Activated naive CD8-positive, alpha-beta T cell treated with anti-CD3 and anti-CD28 coated beads, Interleukin-2, amount 10 ng/mL, durations not matched to agents 7 days and 5 days (primary cell): ENCODE results near the gene WARS2. TPM values are rescaled to one million over a fixed set of nuclear protein-coding genes. Genes with fewer than 3 reads are reported as not detected.
"Not testable (repeated sequence)": the region's sequence is repeated elsewhere in the genome, so short reads cannot be mapped to it uniquely, and the experiment has no call there.

Source experiments
- ATAC-seq: fragments of 150-1000 bp; cut with Tn5 transposase; one replicate; pipeline ENCODE4 v1.10.0; 2021; ENCODE audit warnings: low read depth, moderate library complexity
- POLR2A ChIA-PET: fragments of 350-600 bp; sonication (Branson Sonifier 250); formaldehyde crosslinking; loops from one replicate; lab custom pipeline; 2021; ENCODE audit warnings: antibody characterized with exemption; lab: Charles Lee
- DNase-seq: peaks from one replicate; pipeline ENCODE4 v3.0.0; 2021
- H3K27ac Mint-ChIP-seq: one replicate; pipeline ENCODE4 v1.8.0; 2022; ENCODE audit warnings: mild to moderate bottlenecking, mixed read lengths
- H3K27me3 Mint-ChIP-seq: one replicate; pipeline ENCODE4 v1.8.0; 2022; ENCODE audit warnings: mild to moderate bottlenecking, moderate library complexity, mixed read lengths
- H3K36me3 Mint-ChIP-seq: one replicate; pipeline ENCODE4 v1.8.0; 2021; ENCODE audit warnings: mild to moderate bottlenecking, mixed read lengths
- H3K4me1 Mint-ChIP-seq: one replicate; pipeline ENCODE4 v1.8.0; 2021; ENCODE audit warnings: mixed read lengths
- H3K4me3 Mint-ChIP-seq: one replicate; pipeline ENCODE4 v1.8.0; 2022; ENCODE audit warnings: mild to moderate bottlenecking, moderate library complexity, mixed read lengths
- H3K9me3 Mint-ChIP-seq: one replicate; pipeline ENCODE4 v1.8.0; 2021; ENCODE audit warnings: mixed read lengths
- total RNA-seq, 2 experiments: library from RNA; stranded (reverse); gene quantifications; one replicate each; pipeline ENCODE4 v1.2.3, GENCODE V29; 2021

The WARS2 gene
- total RNA-seq, 2 experiments from 2014 or later: 8.5 to 10.3 TPM

GRCh38 chr1:119156761-119157160, 16.3 kb upstream of the WARS2 start:
- DNase-seq, H3K27ac Mint-ChIP-seq, POLR2A ChIA-PET, H3K4me3 Mint-ChIP-seq, H3K27me3 Mint-ChIP-seq, ATAC-seq, H3K4me1 Mint-ChIP-seq, H3K9me3 Mint-ChIP-seq: not testable (repeated sequence)
- H3K36me3 Mint-ChIP-seq: peaks cover 50% of the 10 kb centered on the region

DNA sequence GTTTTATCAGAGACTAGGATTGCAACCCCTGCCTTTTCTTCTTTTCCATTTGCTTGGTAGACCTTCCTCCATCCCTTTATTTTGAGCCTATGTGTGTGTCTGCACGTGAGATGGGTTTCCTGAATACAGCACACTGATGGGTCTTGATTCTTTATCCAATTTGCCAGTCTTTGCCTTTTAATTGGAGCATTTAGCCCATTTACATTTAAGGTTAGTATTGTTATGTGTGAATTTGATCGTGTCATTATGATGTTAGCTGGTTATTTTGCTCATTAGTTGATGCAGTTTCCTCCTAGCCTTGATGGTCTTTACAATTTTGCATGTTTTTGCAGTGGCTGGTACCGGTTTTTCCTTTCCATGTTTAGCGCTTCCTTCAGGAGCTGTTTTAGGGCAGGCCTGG, 14.6 kb upstream of the WARS2 start:
- H3K27ac Mint-ChIP-seq, H3K9me3 Mint-ChIP-seq, ATAC-seq, H3K4me1 Mint-ChIP-seq, POLR2A ChIA-PET, H3K27me3 Mint-ChIP-seq, H3K4me3 Mint-ChIP-seq, DNase-seq: not testable (repeated sequence)
- H3K36me3 Mint-ChIP-seq: peaks cover 57% of the 10 kb centered on the region

DNA sequence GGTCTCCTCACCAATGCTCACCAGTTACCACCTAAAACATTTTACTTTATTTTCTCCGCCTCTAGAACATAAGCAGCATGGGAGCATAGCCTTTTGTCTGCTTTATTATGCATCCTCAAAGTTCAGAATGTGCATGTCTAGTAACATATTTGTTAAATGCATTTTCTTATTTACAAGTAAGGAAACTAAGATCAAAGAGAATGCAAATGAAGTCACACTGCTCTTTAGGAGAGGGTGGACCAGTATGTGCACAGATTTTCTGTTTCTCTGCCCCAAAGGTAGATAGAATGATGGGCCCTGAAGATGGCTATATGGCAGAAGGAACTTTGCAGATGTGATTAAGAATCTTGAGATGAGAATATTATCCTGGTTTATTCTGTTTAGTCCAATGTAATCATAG, 9.7 kb upstream of the WARS2 start:
- H3K4me1 Mint-ChIP-seq: peaks cover 1% of the 10 kb centered on the region
- POLR2A ChIA-PET: no interaction called here

DNA sequence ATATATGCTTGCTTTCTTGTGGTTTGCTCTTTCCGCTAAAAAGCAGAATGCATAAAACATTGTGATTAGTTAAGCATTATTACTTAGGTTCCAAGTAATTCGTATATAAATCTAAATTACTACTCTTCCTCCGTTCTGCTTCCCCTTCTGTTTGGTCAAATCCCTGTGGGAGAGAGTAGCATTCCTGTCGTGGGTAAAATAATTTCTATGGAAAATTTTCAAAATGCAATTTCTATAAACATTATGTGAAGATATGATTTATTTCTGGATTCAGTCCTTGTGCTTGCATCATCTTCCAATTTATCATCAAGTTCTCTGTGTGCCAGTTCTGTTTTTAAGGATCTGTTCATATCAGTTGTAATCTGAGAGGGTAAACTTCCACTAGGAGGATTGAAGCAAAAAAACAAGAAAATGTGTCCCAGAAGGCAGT, 7.2 kb upstream of the WARS2 start:
- peaks cover 7% of the 10 kb centered on the region for H3K4me1 Mint-ChIP-seq
- DNase-seq (no peak), ATAC-seq (no peak)
- H3K27ac Mint-ChIP-seq: no peak overlapping the region
- POLR2A ChIA-PET: no interaction called here
- no peaks in the 10 kb centered on the region for H3K27me3 Mint-ChIP-seq
- H3K9me3 Mint-ChIP-seq: no peaks in the 10 kb centered on the region
- no peak overlapping the region for H3K4me3 Mint-ChIP-seq
- H3K36me3 Mint-ChIP-seq: peaks cover 15% of the 10 kb centered on the region

More for the DNA sequence above, 9.7 kb upstream of the WARS2 start:
- H3K27me3 Mint-ChIP-seq: no peaks in the 10 kb centered on the region
- DNase-seq (no peak), ATAC-seq (no peak)
- peaks cover 2% of the 10 kb centered on the region for H3K9me3 Mint-ChIP-seq
- peaks cover 27% of the 10 kb centered on the region for H3K36me3 Mint-ChIP-seq
- no peak overlapping the region for H3K27ac Mint-ChIP-seq
- H3K4me3 Mint-ChIP-seq: no peak overlapping the region

- Mint-ChIP-seq H3K9me3 (no peaks in the 10 kb centered on the region), H3K36me3 (peaks cover 12% of the 10 kb centered on the region), H3K27ac (no peak overlapping the region), H3K27me3 (no peaks in the 10 kb centered on the region), H3K4me3 (no peak overlapping the region), H3K4me1 (peaks cover 13% of the 10 kb centered on the region)
- POLR2A ChIA-PET: no interaction called here
- no peak for ATAC-seq
- no peak for DNase-seq
Measured at GRCh38 chr1:119146466-119146865, 6.0 kb upstream of the WARS2 start.

DNA sequence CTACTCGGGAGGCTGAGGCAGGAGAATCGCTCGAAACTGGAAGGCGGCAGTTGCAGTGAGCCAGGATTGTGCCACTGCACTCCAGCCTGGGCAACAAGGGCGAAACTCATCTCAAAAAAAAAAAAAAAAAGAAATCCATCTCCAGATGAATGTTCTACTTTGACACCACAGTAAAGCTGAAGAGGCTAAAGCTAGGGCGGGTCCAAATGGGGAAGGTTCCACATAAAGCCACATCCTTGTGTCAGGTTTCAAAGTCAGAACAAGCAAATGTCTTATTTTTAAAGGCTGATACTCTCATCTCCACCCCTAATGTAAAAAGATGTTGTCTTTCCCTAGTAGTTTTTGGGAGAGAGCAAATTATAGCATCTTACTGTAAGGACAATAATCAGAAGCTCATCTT, 4.4 kb upstream of the WARS2 start:
- H3K4me3 Mint-ChIP-seq: no peak overlapping the region
- POLR2A ChIA-PET: no interaction called here
- ATAC-seq (no peak), DNase-seq (no peak)
- no peaks in the 10 kb centered on the region for H3K27me3 Mint-ChIP-seq
- H3K27ac Mint-ChIP-seq: no peak overlapping the region
- H3K36me3 Mint-ChIP-seq: peaks cover 8% of the 10 kb centered on the region
- peaks cover 16% of the 10 kb centered on the region for H3K4me1 Mint-ChIP-seq
- H3K9me3 Mint-ChIP-seq: no peaks in the 10 kb centered on the region

DNA sequence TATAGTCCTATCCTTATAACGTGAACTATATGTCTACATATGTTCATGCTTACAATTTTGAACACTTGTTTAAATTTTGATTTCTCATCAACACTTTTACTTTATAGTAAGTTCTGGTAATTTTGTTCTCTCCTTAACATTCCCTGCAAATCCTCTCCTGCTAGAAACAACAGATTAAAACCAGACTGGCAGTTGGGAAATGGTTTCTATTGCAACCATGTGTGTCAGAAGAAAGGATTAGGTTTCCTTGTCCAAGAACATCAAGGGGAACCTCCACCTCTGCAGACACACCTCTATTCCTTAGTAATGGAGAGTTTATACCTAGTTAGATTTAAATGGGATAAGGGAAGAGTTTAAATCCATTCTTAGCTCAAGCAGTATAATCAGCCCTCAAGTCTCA, 3.3 kb upstream of the WARS2 start:
- no peak for ATAC-seq
- no peak overlapping the region for H3K27ac Mint-ChIP-seq
- H3K4me1 Mint-ChIP-seq: peaks cover 16% of the 10 kb centered on the region
- no peak for DNase-seq
- H3K27me3 Mint-ChIP-seq: no peaks in the 10 kb centered on the region
- no peak overlapping the region for H3K4me3 Mint-ChIP-seq
- POLR2A ChIA-PET: no interaction called here
- peaks cover 7% of the 10 kb centered on the region for H3K36me3 Mint-ChIP-seq
- no peaks in the 10 kb centered on the region for H3K9me3 Mint-ChIP-seq

DNA sequence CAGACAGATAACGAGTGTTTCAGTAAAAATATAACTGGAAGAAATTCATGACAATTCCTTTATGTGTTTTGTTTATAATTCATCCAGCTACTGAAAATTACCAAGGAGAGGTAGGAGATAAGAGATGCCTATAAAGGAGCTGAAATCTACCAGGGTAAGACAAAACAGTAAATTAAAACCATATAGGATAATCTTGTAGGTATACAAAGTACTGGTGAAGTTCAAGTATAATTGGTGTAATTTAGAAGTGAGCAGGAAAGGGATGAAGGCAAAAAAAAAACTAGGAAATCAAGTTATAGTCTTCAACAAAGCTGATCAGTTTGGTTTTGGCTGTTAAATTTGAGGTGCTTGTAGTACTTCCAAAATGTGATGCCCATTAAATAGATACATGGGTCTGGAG, 1.2 kb upstream of the WARS2 start:
- Mint-ChIP-seq H3K36me3 (peaks cover 6% of the 10 kb centered on the region), H3K9me3 (no peaks in the 10 kb centered on the region), H3K27me3 (no peaks in the 10 kb centered on the region), H3K27ac (no peak overlapping the region), H3K4me1 (peaks cover 16% of the 10 kb centered on the region), H3K4me3 (no peak overlapping the region)
- DNase-seq: no peak
- POLR2A ChIA-PET: interaction anchor here (1.1 kb wide), 1 partner anchor 10 kb away, joined by 3 read pairs; no protein-coding TSS in a partner anchor
- ATAC-seq: no peak

DNA sequence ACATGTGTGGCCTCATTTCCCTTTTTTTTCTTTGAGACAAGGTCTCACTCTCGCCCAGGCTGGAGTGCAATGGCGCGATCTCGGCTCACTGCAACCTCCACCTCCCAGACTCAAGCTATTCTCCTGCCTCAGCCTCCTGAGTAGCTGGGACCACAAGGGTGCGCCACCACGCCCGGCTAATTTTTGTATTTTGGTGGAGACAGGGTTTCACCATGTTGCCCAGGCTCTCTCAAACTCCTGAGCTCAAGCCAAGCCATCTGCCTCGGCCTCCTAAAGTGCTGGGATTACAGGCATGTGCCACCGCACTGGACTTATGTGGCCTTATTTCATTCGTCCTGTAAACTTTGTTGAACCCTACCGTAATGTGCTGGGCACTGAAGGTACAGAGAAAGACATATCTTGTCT, 569 bp upstream of the WARS2 start:
- H3K9me3 Mint-ChIP-seq: no peaks in the 10 kb centered on the region
- POLR2A ChIA-PET: interaction anchor here (0.6 to 1.1 kb wide), 2 partner anchors 9 to 1404 kb away, joined by 3 to 4 read pairs; no protein-coding TSS in a partner anchor
- H3K36me3 Mint-ChIP-seq: peaks cover 6% of the 10 kb centered on the region
- H3K4me3 Mint-ChIP-seq: no peak overlapping the region
- DNase-seq: peak; percentile 58
- H3K27ac Mint-ChIP-seq: no peak overlapping the region
- no peaks in the 10 kb centered on the region for H3K27me3 Mint-ChIP-seq
- ATAC-seq: no peak
- peaks cover 16% of the 10 kb centered on the region for H3K4me1 Mint-ChIP-seq

DNA sequence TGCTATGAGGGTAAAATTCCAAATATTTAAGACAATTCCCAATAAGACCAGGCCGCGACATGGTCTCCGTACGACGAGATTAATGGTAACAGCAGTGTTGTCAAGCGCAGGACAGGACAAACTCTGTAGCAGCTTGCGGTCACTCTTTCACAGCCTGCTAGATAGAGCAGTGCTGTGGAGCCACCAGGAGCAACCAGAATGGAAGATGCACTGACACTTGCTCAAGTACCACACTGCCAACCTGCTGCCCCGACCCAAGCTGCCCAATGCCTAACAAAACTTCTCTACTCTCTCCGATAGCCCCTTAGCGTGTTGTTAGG, 636 bp downstream of the WARS2 start:
- peaks cover 12% of the 10 kb centered on the region for H3K4me1 Mint-ChIP-seq
- H3K36me3 Mint-ChIP-seq: peaks cover 6% of the 10 kb centered on the region
- no peak overlapping the region for H3K4me3 Mint-ChIP-seq
- ATAC-seq (peak; percentile 29), DNase-seq (no peak)
- POLR2A ChIA-PET: no interaction called here
- no peak overlapping the region for H3K27ac Mint-ChIP-seq
- H3K9me3 Mint-ChIP-seq: no peaks in the 10 kb centered on the region
- no peaks in the 10 kb centered on the region for H3K27me3 Mint-ChIP-seq

GRCh38 chr1:119139403-119139802, 1.1 kb downstream of the WARS2 start:
- Mint-ChIP-seq H3K9me3 (no peaks in the 10 kb centered on the region), H3K4me3 (no peak overlapping the region), H3K27me3 (no peaks in the 10 kb centered on the region), H3K27ac (no peak overlapping the region), H3K36me3 (peaks cover 6% of the 10 kb centered on the region), H3K4me1 (peaks cover 12% of the 10 kb centered on the region)
- no peak for DNase-seq
- POLR2A ChIA-PET: no interaction called here
- ATAC-seq: no peak

DNA sequence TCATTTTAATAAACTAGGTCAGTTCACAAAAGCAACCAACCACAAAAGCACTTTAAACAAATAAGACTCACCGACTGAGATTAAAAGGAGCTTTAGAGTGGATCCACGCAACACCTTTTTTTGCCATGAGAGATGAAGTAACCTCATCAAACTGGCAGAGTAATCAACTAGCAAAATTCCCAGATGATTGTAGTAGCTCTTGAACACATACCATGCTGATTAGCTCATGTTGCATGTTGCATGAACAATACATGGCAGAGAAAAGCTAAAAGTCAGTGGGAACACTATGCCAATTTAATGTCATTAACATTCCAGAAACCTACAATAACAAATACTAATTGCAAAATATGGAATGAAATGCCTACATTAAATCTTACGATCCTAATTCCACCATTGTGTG, 4.1 kb downstream of the WARS2 start:
- no peak for DNase-seq
- H3K9me3 Mint-ChIP-seq: no peaks in the 10 kb centered on the region
- POLR2A ChIA-PET: no interaction called here
- no peak for ATAC-seq
- no peaks in the 10 kb centered on the region for H3K27me3 Mint-ChIP-seq
- no peak overlapping the region for H3K27ac Mint-ChIP-seq
- peaks cover 3% of the 10 kb centered on the region for H3K4me1 Mint-ChIP-seq
- no peak overlapping the region for H3K4me3 Mint-ChIP-seq
- peaks cover 4% of the 10 kb centered on the region for H3K36me3 Mint-ChIP-seq

DNA sequence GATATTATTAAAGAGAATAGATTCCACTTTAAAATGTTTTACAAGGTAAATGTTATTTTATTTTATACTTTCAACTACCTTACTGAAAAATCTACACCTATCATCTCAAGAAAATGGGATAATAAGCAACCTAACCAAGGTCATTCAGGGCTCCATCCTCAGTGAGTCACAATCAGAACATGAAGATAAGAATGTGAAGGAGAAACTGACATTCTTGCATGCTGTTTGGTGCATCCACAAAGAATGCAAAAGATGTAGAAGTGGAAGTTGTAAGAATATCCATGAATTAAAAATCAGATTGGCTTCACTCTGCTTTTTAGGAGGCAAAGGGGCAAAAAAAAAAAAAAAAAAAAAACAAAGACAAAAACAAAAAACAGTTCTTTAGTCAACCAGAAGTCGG, 6.5 kb downstream of the WARS2 start:
- POLR2A ChIA-PET: no interaction called here
- Mint-ChIP-seq H3K27ac (no peak overlapping the region), H3K36me3 (peaks cover 4% of the 10 kb centered on the region), H3K4me1 (no peaks in the 10 kb centered on the region), H3K4me3 (no peak overlapping the region), H3K9me3 (no peaks in the 10 kb centered on the region), H3K27me3 (no peaks in the 10 kb centered on the region)
- DNase-seq: no peak
- no peak for ATAC-seq

DNA sequence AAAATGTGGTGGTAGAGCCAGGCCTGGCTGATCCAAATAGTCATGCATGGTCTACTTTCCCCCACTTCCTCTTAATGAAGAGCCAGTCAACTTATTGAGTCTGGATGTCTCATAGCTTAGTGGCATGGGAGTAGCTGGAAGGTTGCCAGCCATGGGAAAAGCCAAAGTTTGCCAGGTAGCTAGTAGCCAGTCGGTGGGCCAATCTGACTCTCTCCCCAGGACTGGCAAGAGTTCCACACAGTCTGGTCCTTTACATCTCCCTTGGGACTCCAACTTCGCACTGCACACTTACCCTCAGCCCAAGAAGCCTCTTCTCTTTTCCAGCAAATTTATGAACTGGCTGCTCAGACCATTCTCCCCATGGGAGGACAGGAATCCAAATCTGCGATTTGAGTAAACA, 8.3 kb downstream of the WARS2 start:
- Mint-ChIP-seq H3K36me3 (peaks cover 7% of the 10 kb centered on the region), H3K4me1 (no peaks in the 10 kb centered on the region), H3K27me3 (no peaks in the 10 kb centered on the region), H3K9me3 (peaks cover 4% of the 10 kb centered on the region), H3K27ac (no peak overlapping the region), H3K4me3 (no peak overlapping the region)
- DNase-seq: no peak
- POLR2A ChIA-PET: interaction anchor here (1.0 kb wide), 1 partner anchor 9 kb away, joined by 3 read pairs; the partner anchor contains the start of gene WARS2
- ATAC-seq: no peak

- Mint-ChIP-seq H3K9me3 (peaks cover 7% of the 10 kb centered on the region), H3K36me3 (peaks cover 11% of the 10 kb centered on the region), H3K27ac (no peak overlapping the region), H3K4me3 (no peak overlapping the region), H3K27me3 (no peaks in the 10 kb centered on the region), H3K4me1 (no peaks in the 10 kb centered on the region)
- ATAC-seq: no peak
- DNase-seq: no peak
- POLR2A ChIA-PET: no interaction called here
Measured at GRCh38 chr1:119125874-119126273, 14.6 kb downstream of the WARS2 start.
